ENCODE data around the gene LSM5.
"Not testable (repeated sequence)": the region's sequence is repeated elsewhere in the genome, so short reads cannot be mapped to it uniquely, and the experiment has no call there.

Gene LSM5

GRCh38 chr7:32502728-32503127, 12.5 kb upstream of the LSM5 start:
- DNase-seq = peak; percentile 31 to 38

- DNase-seq = no peak
These were observed 11.3 kb upstream of the LSM5 start for GRCh38 chr7:32501522-32501921.

DNA sequence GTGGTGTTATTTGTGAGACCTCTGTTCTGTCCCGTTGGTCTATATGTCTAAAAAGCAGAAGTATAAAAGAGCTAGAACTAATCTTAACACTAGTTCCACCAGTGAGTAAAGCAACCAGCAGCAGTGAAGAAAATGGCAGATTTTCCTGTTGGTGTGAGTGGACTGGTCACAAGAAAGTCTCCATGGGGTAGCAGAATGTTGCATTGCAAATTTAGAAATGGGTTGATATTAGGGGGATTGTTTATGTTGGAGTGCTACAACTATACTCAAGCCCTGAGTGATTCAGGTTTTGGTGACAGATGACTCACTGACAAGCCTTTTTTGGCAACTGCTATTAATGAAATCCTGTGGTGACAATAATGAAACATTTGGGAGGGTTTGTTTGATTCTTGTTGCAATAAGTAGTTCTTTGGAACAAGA, 10.8 kb upstream of the LSM5 start:
- DNase-seq = no peak

DNA sequence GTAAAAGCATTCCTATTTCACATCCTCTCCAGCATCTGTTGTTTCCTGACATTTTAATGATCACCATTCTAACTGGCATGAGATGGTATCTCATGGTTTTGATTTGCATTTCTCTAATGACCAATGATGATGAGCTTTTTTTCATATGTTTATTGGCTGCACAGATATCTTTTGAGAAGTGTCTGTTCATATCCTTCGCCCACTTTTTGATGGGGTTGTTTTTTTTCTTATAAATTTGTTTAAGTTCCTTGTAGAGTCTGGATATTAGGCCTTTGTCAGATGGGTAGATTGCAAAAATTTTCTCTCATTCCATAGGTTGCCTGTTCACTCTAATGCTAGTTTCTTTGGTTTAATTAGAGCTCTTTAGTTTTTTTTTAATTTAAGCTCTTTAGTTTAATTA, 10.0 kb upstream of the LSM5 start:
- not testable (repeated sequence) for DNase-seq

DNA sequence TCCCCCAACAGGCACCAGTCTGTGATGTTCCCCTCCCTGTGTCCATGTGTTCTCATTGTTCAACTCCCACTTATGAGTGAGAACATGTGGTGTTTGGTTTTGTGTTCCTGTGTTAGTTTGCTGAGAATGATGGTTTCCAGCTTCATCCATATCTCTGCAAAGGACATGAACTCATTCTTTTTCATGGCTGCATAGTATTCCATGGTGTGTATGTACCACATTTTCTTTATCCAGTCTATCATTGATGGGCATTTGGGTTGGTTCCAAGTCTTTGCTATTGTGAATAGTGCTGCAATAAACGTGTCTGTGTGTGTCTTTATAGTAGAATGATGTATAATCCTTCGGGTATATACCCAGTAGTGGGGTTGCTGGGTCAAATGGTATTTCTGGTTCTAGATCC, 9.6 kb upstream of the LSM5 start:
- DNase-seq = not testable (repeated sequence)

GRCh38 chr7:32496052-32496813, 6.1 kb upstream of the LSM5 start:
- no peak for DNase-seq

DNA sequence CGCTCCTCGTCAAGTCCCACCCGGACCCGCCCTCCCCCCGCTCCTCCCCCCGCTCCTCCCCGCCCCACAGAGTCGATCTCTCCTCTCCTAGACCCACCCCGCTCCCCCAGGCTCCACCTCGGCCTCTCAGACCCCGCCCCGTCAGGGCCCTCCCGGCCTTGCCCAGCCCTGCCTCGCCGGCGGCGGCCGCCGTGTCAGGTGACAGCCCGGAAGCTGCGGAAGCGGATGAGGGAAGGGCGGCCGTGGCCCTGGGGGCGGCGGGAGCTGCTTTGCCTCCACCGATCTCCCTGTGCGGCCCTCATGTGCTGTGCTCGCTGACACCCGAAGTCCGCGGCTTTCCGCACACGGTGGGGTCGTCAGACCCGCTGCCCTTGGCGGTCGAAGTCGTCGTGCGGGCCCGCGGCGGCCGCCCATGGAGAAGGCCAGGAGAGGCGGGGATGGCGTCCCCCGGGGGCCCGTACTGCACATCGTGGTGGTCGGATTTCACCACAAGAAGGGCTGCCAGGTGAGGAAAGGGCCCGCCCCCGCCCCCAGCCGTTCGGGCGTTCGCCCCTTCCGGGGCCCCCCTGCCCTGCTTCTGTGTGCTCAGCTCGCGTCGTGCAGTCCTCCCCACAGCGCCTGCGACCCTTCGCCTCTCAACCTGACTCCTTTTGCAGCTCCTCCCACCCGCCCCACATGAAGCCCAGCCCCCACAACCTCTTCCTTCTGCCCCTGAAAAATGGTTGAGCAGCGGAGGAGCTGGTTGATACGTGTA, 5.3 kb upstream of the LSM5 start, which contains the start of gene AVL9:
Gene AVL9, plus strand, starts transcription at position 192 of the 754 bp plus-strand sequence. Its CDS starts 221 bp downstream, at position 413.
- DNase-seq = peak; percentile 99 to 100

GRCh38 chr7:32494946-32495297, 4.7 kb upstream of the LSM5 start:
- DNase-seq = no peak

DNA sequence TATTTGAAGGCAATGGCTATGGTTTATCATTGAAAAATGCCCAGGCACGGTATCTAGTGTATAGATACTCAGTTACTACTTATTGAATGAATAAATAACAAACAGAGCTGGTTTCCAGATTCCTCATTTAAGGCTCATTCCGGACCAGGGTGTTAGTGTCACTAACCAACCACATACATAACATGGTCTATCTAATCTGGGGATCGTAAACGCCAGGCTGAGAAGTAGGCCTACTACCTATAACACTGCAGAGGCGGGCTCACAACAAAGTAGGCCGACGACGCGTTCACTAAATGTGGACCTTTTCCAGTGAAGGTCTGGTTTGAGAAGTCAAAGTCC, 423 bp downstream of the LSM5 start:
- DNase-seq = no peak

GRCh38 chr7:32481921-32482320, 8.3 kb downstream of the LSM5 start:
- DNase-seq = no peak

DNA sequence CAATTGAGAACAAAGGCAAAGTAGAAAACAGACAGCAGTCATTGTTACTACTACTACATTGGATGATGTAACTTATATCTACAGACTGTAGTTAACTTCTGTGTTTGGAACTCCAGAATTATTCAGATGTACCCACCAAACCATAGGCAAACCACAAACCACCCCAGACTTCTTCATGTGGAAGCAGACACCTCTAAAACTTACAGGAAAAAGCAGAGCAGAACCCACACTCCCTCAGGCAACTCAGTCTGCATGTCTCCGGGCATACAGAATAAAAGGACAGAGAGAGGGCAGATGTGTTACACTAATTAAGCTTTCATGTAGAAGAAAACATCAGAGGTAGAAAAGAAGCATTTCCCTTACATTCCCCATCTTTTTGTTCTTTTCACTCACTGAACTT, 9.0 kb downstream of the LSM5 start:
- no peak for DNase-seq

- DNase-seq = no peak
These were observed 10.5 kb downstream of the LSM5 start for GRCh38 chr7:32479574-32480200.

DNA sequence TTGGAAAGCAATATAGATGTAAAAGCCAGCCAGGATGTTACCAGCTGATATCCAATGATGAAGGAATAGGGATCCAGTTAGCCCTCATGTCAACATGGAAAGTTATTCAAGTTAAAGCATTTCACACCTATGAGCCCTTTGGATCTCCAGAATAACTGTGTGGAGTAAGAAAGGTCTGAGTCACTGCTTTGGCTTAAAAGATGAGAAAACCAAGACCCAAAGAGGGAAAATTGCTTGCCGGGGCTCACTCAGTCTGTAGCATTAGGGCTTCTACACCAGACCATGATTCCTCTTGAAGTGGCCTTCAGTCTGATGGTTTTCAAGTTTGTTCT, 12.6 kb downstream of the LSM5 start:
- DNase-seq = no peak

DNA sequence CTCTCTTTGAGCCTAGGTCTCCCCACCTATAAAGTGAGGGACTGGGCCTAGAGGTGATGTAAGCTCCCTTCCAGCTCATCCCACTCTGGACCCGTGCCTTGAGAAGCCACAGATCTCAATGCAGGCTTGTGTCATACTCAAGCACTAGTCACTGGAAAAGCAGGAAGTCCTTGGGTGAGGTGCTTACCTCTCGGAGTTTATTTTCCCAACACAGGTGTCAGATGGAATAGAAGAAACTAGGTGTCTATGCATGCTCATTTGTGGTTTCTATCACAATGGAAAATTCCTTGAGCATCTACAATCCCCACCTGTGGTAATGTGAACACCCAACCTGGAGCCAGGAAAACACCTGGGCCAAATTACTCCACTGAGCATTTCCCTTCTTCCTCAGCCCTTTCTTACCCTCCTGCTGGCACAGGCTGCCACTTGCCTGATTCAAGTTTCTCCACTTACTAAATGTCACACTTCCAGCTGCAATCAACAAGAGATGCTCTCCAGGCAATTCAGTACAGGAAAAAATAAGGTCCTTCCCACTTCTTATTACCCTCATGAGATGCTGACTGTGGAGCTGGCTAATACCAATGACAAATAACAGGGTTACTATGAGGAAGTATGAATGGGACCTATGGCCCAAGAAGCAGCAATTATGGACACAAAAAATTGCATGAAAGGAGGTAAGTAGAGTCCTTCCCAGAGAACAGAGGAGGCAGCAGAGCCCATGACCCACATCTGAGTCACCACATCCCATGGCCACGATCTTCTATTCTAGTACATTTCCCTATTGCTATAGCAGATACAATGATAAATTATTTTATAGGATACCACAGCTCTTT, 13.1 kb downstream of the LSM5 start:
- DNase-seq = no peak

DNA sequence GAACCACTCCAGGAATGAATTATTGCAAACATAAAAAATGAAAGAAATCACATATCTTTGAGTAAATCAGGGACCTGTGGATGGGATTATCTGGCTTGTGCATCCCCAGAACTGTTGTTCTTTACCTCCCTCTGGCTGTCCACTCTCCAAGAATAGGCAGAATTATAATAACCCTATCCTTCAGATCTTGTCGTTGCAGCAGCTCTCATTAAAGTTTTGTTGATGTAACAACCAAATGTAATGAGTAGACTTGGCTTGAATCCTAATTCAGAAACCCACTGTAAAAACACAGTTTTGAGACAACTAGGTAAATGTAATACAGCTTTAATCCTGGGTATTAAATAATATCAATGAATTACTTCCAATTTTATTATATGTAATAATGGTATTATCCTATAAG, 16.2 kb downstream of the LSM5 start:
- DNase-seq = no peak

GRCh38 chr7:32472015-32472414, 18.2 kb downstream of the LSM5 start:
- DNase-seq = no peak

- no peak for DNase-seq
These were observed 19.3 kb downstream of the LSM5 start for GRCh38 chr7:32470871-32471270.

DNA sequence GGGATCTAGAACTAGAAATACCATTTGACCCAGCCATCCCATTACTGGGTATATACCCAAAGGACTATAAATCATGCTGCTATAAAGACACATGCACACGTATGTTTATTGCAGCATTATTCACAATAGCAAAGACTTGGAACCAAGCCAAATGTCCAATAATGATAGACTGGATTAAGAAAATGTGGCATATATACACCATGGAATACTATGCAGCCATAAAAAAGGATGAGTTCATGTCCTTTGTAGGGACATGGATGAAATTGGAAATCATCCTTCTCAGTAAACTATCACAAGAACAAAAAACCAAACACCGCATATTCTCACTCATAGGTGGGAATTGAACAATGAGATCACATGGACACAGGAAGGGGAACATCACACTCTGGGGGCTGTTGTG, 20.2 kb downstream of the LSM5 start:
- DNase-seq = not testable (repeated sequence)

DNA sequence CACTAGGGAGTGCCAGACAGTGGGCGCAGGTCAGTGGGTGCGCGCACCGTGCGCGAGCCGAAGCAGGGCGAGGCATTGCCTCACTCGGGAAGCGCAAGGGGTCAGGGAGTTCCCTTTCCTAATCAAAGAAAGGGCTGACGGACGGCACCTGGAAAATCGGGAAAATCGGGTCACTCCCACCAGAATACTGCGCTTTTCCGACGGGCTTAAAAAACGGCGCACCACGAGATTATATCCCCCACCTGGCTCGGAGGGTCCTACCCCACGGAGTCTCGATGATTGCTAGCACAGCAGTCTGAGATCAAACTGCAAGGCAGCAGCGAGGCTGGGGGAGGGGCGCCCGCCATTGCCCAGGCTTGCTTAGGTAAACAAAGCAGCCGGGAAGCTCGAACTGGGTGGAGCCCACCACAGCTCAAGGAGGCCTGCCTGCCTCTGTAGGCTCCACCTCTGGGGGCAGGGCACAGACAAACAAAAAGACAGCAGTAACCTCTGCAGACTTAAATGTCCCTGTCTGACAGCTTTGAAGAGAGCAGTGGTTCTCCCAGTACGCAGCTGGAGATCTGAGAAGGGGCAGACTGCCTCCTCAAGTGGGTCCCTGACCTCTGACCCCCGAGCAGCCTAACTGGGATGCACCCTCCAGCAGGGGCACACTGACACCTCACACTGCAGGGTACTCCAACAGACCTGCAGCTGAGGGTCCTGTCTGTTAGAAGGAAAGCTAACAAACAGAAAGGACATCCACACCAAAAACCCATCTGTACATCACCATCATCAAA, 25.4 kb downstream of the LSM5 start:
- DNase-seq = not testable (repeated sequence)

GRCh38 chr7:32462977-32463376, 27.2 kb downstream of the LSM5 start:
- DNase-seq = no peak

- no peak for DNase-seq
These were observed 27.7 kb downstream of the LSM5 start for GRCh38 chr7:32462451-32462850.

GRCh38 chr7:32461484-32461883, 28.7 kb downstream of the LSM5 start:
- DNase-seq = no peak

Data from activated CD4-positive, alpha-beta T cell treated with anti-CD3 and anti-CD28 coated beads, Interleukin-2, amount 50 U/mL, for 48 hours (primary cell).